NCI-H146 treated with DMSO at 0.1 percent for 48 hours (cell line): ENCODE measurements around the gene NBEA.
"Not testable (repeated sequence)": the region's sequence is repeated elsewhere in the genome, so short reads cannot be mapped to it uniquely, and the experiment has no call there.

ENCODE experiments used
- DNase-seq: peaks from one replicate; lab custom pipeline; 2025; ENCODE audit not compliant: unreplicated experiment; lab: John Stamatoyannopoulos, UW

NBEA gene

GRCh38 chr13:35055705-35056104, 113.6 kb downstream of the NBEA start:
- no peak for DNase-seq

GRCh38 chr13:35057858-35058257, 115.8 kb downstream of the NBEA start:
- no peak for DNase-seq

- not testable (repeated sequence) for DNase-seq
Measured at GRCh38 chr13:35058585-35058984, 116.5 kb downstream of the NBEA start.

GRCh38 chr13:35086667-35087066, 144.6 kb downstream of the NBEA start:
- DNase-seq, result no peak

- no peak for DNase-seq
Measured at GRCh38 chr13:35092251-35092650, 150.2 kb downstream of the NBEA start.

- DNase-seq, result no peak
Measured at GRCh38 chr13:35092751-35093150, 150.7 kb downstream of the NBEA start.

GRCh38 chr13:35093356-35093755, 151.3 kb downstream of the NBEA start:
- DNase-seq, result no peak

GRCh38 chr13:35106771-35107170, 164.7 kb downstream of the NBEA start:
- not testable (repeated sequence) for DNase-seq

- DNase-seq, result no peak
Measured at GRCh38 chr13:35107535-35107934, 165.5 kb downstream of the NBEA start.

GRCh38 chr13:35113612-35114011, 171.5 kb downstream of the NBEA start:
- not testable (repeated sequence) for DNase-seq

- DNase-seq, result no peak
Measured at GRCh38 chr13:35127466-35127865, 185.4 kb downstream of the NBEA start.

- no peak for DNase-seq
Measured at GRCh38 chr13:35129500-35129899, 187.4 kb downstream of the NBEA start.

GRCh38 chr13:35131471-35131870, 189.4 kb downstream of the NBEA start:
- DNase-seq, result no peak

GRCh38 chr13:35136585-35136984, 194.5 kb downstream of the NBEA start:
- no peak for DNase-seq

- DNase-seq, result peak; percentile 17
Measured at GRCh38 chr13:35139591-35139990, 197.5 kb downstream of the NBEA start.

- peak; percentile 77 for DNase-seq
Measured at GRCh38 chr13:35140321-35140720, 198.3 kb downstream of the NBEA start.

GRCh38 chr13:35140831-35141230, 198.8 kb downstream of the NBEA start:
- DNase-seq, result no peak

GRCh38 chr13:35143123-35143522, 201.1 kb downstream of the NBEA start:
- no peak for DNase-seq

- no peak for DNase-seq
Measured at GRCh38 chr13:35144166-35144890, 202.3 kb downstream of the NBEA start.

- DNase-seq, result no peak
Measured at GRCh38 chr13:35146686-35147085, 204.6 kb downstream of the NBEA start.

- DNase-seq, result peak; percentile 73
Measured at GRCh38 chr13:35157143-35157755, 215.2 kb downstream of the NBEA start.

- DNase-seq, result no peak
Measured at GRCh38 chr13:35159041-35159440, 217.0 kb downstream of the NBEA start.

GRCh38 chr13:35160896-35161295, 218.8 kb downstream of the NBEA start:
- no peak for DNase-seq
